ENCODE results near the gene ZNF681.
"Not testable (repeated sequence)": the region's sequence is repeated elsewhere in the genome, so short reads cannot be mapped to it uniquely, and the experiment has no call there.

DNA sequence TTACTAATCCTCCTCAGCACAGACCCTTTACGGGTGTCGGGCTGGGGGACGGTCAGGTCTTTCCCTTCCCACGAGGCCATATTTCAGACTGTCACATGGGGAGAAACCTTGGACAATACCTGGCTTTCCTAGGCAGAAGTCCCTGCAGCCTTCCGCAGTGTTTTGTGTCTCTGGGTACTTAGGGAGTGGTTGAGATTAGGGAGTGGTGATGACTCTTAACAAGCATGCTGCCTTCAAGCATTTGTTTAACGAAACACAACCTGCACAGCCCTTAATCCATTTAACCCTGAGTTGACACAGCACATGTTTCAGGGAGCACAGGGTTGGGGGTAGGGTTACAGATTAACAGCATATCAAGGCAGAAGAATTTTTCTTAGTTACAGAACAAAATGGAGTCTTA lies 34.5 kb downstream of the ZNF681 start:
- TF ChIP-seq, protein P1, sequence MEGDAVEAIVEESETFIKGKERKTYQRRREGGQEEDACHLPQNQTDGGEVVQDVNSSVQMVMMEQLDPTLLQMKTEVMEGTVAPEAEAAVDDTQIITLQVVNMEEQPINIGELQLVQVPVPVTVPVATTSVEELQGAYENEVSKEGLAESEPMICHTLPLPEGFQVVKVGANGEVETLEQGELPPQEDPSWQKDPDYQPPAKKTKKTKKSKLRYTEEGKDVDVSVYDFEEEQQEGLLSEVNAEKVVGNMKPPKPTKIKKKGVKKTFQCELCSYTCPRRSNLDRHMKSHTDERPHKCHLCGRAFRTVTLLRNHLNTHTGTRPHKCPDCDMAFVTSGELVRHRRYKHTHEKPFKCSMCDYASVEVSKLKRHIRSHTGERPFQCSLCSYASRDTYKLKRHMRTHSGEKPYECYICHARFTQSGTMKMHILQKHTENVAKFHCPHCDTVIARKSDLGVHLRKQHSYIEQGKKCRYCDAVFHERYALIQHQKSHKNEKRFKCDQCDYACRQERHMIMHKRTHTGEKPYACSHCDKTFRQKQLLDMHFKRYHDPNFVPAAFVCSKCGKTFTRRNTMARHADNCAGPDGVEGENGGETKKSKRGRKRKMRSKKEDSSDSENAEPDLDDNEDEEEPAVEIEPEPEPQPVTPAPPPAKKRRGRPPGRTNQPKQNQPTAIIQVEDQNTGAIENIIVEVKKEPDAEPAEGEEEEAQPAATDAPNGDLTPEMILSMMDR (conservative IDR thresholded peaks at IDR 0.05): not testable (repeated sequence)
- TF ChIP-seq EZH2 (IDR thresholded peaks at IDR 0.05; ENCODE audit: low read depth): not testable (repeated sequence)

Measured in PC-9 (cell line).